GM19372 (cell line): ENCODE results near the gene OSBPL1A.

Source experiments
- ATAC-seq: cut with Tn5 transposase; IDR thresholded peaks from one replicate; pipeline ENCODE4 v1.9.1; 2021; ENCODE audit warnings: mild to moderate bottlenecking, low read depth, moderate library complexity; ENCODE audit not compliant: unreplicated experiment

The OSBPL1A gene

GRCh38 chr18:24230766-24231165 is 166.9 kb downstream of the OSBPL1A start:
- ATAC-seq, result no peak

GRCh38 chr18:24228667-24229041 is 169.0 kb downstream of the OSBPL1A start:
- ATAC-seq, result no peak

GRCh38 chr18:24227977-24228666 is 169.5 kb downstream of the OSBPL1A start:
- no peak for ATAC-seq

- ATAC-seq, result no peak
These were observed 177.3 kb downstream of the OSBPL1A start for GRCh38 chr18:24220318-24220688.

GRCh38 chr18:24219561-24220317 is 177.9 kb downstream of the OSBPL1A start:
- ATAC-seq, result no peak

- ATAC-seq, result no peak
These were observed 182.7 kb downstream of the OSBPL1A start for GRCh38 chr18:24214913-24215312.

GRCh38 chr18:24214144-24214543 is 183.5 kb downstream of the OSBPL1A start:
- ATAC-seq, result no peak

GRCh38 chr18:24212939-24213338 is 184.7 kb downstream of the OSBPL1A start:
- ATAC-seq, result no peak

- ATAC-seq, result no peak
These were observed 188.1 kb downstream of the OSBPL1A start for GRCh38 chr18:24209558-24209957.

- no peak for ATAC-seq
These were observed 189.2 kb downstream of the OSBPL1A start for GRCh38 chr18:24208270-24209035.

GRCh38 chr18:24204904-24205303 is 192.7 kb downstream of the OSBPL1A start:
- no peak for ATAC-seq

GRCh38 chr18:24201699-24202687 is 195.6 kb downstream of the OSBPL1A start:
- no peak for ATAC-seq

GRCh38 chr18:24200494-24201290 is 196.9 kb downstream of the OSBPL1A start:
- ATAC-seq, result no peak

GRCh38 chr18:24199372-24199962 is 198.2 kb downstream of the OSBPL1A start:
- no peak for ATAC-seq

GRCh38 chr18:24198461-24198860 is 199.2 kb downstream of the OSBPL1A start:
- no peak for ATAC-seq

GRCh38 chr18:24197412-24197811 is 200.2 kb downstream of the OSBPL1A start:
- ATAC-seq, result no peak

- ATAC-seq, result no peak
These were observed 200.9 kb downstream of the OSBPL1A start for GRCh38 chr18:24196764-24197163.

- no peak for ATAC-seq
These were observed 202.1 kb downstream of the OSBPL1A start for GRCh38 chr18:24195296-24196053.
